Measurements from ENCODE around the gene WDFY4.

The WDFY4 gene

GRCh38 chr10:48776528-48776927 is 91.9 kb downstream of the WDFY4 start:
- no peak for DNase-seq
- intact Hi-C loops (cut with DNase I; ENCODE audit: low total_unique reads): no loop called here
- no peak for TF ChIP-seq CTCF (IDR thresholded peaks at IDR 0.05)

DNA sequence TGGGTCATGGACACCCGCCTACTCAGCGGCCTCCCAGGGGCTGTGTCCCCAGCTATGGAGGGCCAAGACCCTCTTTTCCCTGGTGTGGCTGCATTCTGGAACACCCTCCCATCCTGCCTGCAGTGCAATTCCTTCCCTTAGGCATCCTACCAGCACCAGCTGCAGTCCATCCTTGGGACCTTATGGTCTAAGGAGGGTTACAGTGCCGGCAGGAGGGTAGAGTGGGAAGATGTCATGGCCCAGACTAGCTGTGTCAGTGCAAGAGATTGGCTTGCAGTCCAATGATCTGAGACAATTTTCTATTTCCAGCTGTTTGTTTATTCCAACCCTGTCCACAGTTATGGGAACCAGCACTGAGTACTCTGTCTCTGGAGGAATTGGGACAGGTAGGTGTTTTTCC is 92.4 kb downstream of the WDFY4 start:
- Histone ChIP-seq H3K36me3 (no peaks in the 10 kb centered on the region), H3K27me3 (no peaks in the 10 kb centered on the region), H3K4me3 (no peak overlapping the region), H3K27ac (no peak overlapping the region), H3K4me1 (peaks cover 0 to under 1% (median 0%) of the 10 kb centered on the region in 4 donors), H3K9me3 (no peaks in the 10 kb centered on the region)
- TF ChIP-seq CTCF (IDR thresholded peaks at IDR 0.05): no peak
- no peak for DNase-seq
- intact Hi-C loops (cut with DNase I; ENCODE audit: low total_unique reads): no loop called here

More at GRCh38 chr10:48776528-48776927, 91.9 kb downstream of the WDFY4 start:
- H3K36me3 ChIP-seq: no peaks in the 10 kb centered on the region
- H3K4me3 ChIP-seq: no peak overlapping the region
- H3K4me1 ChIP-seq: no peaks in the 10 kb centered on the region
- no peak overlapping the region for H3K27ac ChIP-seq
- no peaks in the 10 kb centered on the region for H3K27me3 ChIP-seq
- no peaks in the 10 kb centered on the region for H3K9me3 ChIP-seq

GRCh38 chr10:48778193-48778857 is 93.7 kb downstream of the WDFY4 start:
- H3K9me3 ChIP-seq: no peaks in the 10 kb centered on the region
- H3K27ac ChIP-seq: no peak overlapping the region
- H3K36me3 ChIP-seq: no peaks in the 10 kb centered on the region
- TF ChIP-seq CTCF (IDR thresholded peaks at IDR 0.05): no peak
- intact Hi-C loops (cut with DNase I; ENCODE audit: low total_unique reads): no loop called here
- H3K4me3 ChIP-seq: no peak overlapping the region
- no peaks in the 10 kb centered on the region for H3K27me3 ChIP-seq
- H3K4me1 ChIP-seq: peaks cover 0 to 11% (median 0%) of the 10 kb centered on the region in 4 donors
- DNase-seq: no peak

DNA sequence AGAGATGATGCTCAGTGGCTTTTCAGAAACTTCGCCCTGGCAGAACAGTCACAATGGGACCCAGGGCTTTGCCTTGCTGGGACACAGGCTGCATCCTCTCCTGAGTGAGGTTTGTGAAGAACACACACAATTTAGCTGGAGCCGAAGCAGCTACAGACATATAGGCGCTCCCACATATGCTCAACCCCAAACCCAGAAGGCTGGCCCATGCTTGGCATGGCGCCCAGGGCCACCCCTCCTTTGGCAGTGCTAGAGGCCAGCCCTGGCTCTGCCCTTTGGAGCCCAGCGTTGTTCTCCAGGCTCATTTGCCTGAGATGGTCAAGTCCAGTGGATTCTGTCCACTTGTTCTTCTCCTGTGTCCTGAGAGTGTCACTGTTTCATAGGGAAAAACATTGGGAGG is 94.4 kb downstream of the WDFY4 start:
- Histone ChIP-seq H3K4me1 (peaks cover 0 to 11% (median 0%) of the 10 kb centered on the region in 4 donors), H3K4me3 (no peak overlapping the region), H3K9me3 (no peaks in the 10 kb centered on the region), H3K36me3 (no peaks in the 10 kb centered on the region), H3K27ac (no peak overlapping the region), H3K27me3 (no peaks in the 10 kb centered on the region)
- DNase-seq: no peak
- intact Hi-C loops (cut with DNase I; ENCODE audit: low total_unique reads): no loop called here
- no peak for TF ChIP-seq CTCF (IDR thresholded peaks at IDR 0.05)

- H3K9me3 ChIP-seq: no peaks in the 10 kb centered on the region
- no peak overlapping the region for H3K27ac ChIP-seq
- no peaks in the 10 kb centered on the region for H3K36me3 ChIP-seq
- no peaks in the 10 kb centered on the region for H3K27me3 ChIP-seq
- no peak overlapping the region for H3K4me3 ChIP-seq
- no peak for DNase-seq
- intact Hi-C loops (cut with DNase I; ENCODE audit: low total_unique reads): no loop called here
- H3K4me1 ChIP-seq: peaks cover 0 to 11% (median 0%) of the 10 kb centered on the region in 4 donors
- TF ChIP-seq CTCF (IDR thresholded peaks at IDR 0.05): no peak
These were observed 95.0 kb downstream of the WDFY4 start for GRCh38 chr10:48779546-48780152.
